GM23338 (cell line): ENCODE measurements around the gene TLR5. TPM values are rescaled to one million over a fixed set of nuclear protein-coding genes. Genes with fewer than 3 reads are reported as not detected.

Experiments
- ATAC-seq: fragments of 200-7000 bp; cut with Tn5 transposase; 3 replicates; pipeline ENCODE4 v1.9.1; 2020
- DNase-seq: peaks from one replicate; pipeline ENCODE4 v3.0.0-alpha.2; 2015; ENCODE audit warnings: low spot score
- H2AFZ ChIP-seq: fragments of 200-600 bp; sonication (generic); 2 replicates; pipeline ENCODE4 v1.8.0; 2016; ENCODE audit warnings: antibody characterized with exemption, mild to moderate bottlenecking, moderate library complexity
- H3F3A ChIP-seq: fragments of 200-600 bp; sonication (generic); replicated peaks from 2 replicates; pipeline ENCODE4 v1.8.0; 2017; ENCODE audit warnings: antibody characterized with exemption, mixed run types, low read depth
- H3K27ac ChIP-seq: fragments of 200-600 bp; sonication (generic); 2 replicates; pipeline ENCODE4 v1.6.1; 2016; ENCODE audit warnings: low read depth
- H3K27me3 ChIP-seq: fragments of 200-600 bp; sonication (generic); 2 replicates; pipeline ENCODE4 v1.8.0; 2016; ENCODE audit warnings: mild to moderate bottlenecking, mixed run types, moderate library complexity; ENCODE audit not compliant: insufficient read depth
- H3K36me3 ChIP-seq: fragments of 200-600 bp; sonication (generic); 2 replicates; pipeline ENCODE4 v1.8.0; 2016; ENCODE audit warnings: mild to moderate bottlenecking; ENCODE audit not compliant: insufficient read depth
- H3K4me1 ChIP-seq: fragments of 200-600 bp; sonication (generic); 2 replicates; pipeline ENCODE4 v1.8.0; 2016; ENCODE audit warnings: mild to moderate bottlenecking, moderate library complexity; ENCODE audit not compliant: insufficient read depth
- H3K4me2 ChIP-seq: fragments of 200-600 bp; sonication (generic); 2 replicates; pipeline ENCODE4 v1.7.1; 2017; ENCODE audit warnings: mixed run types
- H3K4me3 ChIP-seq: fragments of 200-600 bp; sonication (generic); 2 replicates; pipeline ENCODE4 v1.6.1; 2016; ENCODE audit warnings: mixed run types
- H3K79me2 ChIP-seq: fragments of 200-600 bp; sonication (generic); replicated peaks from 2 replicates; pipeline ENCODE4 v1.8.0; 2017; ENCODE audit warnings: mild to moderate bottlenecking; ENCODE audit not compliant: insufficient read depth
- H3K9me2 ChIP-seq: fragments of 200-600 bp; sonication (generic); 2 replicates; pipeline ENCODE4 v1.8.0; 2017; ENCODE audit not compliant: insufficient read depth
- H4K20me1 ChIP-seq: fragments of 200-600 bp; sonication (generic); replicated peaks from 2 replicates; pipeline ENCODE4 v1.8.0; 2017; ENCODE audit warnings: mild to moderate bottlenecking; ENCODE audit not compliant: insufficient read depth
- H3K27ac Mint-ChIP-seq: 2 replicates; pipeline ENCODE4 v1.8.0; 2020; ENCODE audit warnings: inconsistent platforms, mild to moderate bottlenecking, moderate library complexity, mixed read lengths
- H3K27me3 Mint-ChIP-seq: 3 replicates; pipeline ENCODE4 v1.8.0; 2022; ENCODE audit warnings: low read depth, mild to moderate bottlenecking, moderate library complexity, mixed read lengths, inconsistent platforms; ENCODE audit not compliant: insufficient read depth, poor library complexity
- H3K36me3 Mint-ChIP-seq: 3 replicates; pipeline ENCODE4 v1.8.0; 2021; ENCODE audit warnings: low read depth, mild to moderate bottlenecking, inconsistent platforms, moderate library complexity, mixed read lengths
- H3K4me1 Mint-ChIP-seq: 3 replicates; pipeline ENCODE4 v1.8.0; 2020; ENCODE audit warnings: mild to moderate bottlenecking, inconsistent platforms, mixed read lengths
- H3K4me3 Mint-ChIP-seq: 3 replicates; pipeline ENCODE4 v1.8.0; 2021; ENCODE audit warnings: moderate library complexity, mild to moderate bottlenecking, inconsistent platforms, mixed read lengths
- H3K9me3 Mint-ChIP-seq: 3 replicates; pipeline ENCODE4 v1.8.0; 2020; ENCODE audit warnings: moderate library complexity, mild to moderate bottlenecking, inconsistent platforms, mixed read lengths
- CREB1 ChIP-seq: fragments of 250-450 bp; sonication (Bioruptor Pico); IDR thresholded peaks from 2 replicates; pipeline ENCODE4 v1.5.0; 2020; ENCODE audit warnings: low read depth, mild to moderate bottlenecking, moderate library complexity
- CTCF ChIP-seq, 2 experiments: fragments of 200-600 bp in 1 of 2; sonication (generic) in 1 of 2; conservative IDR thresholded peaks; 2 replicates each; pipeline versions ENCODE4 v1.5.1 to v1.6.1; 2016 to 2017; ENCODE audit warnings: antibody characterized with exemption in 2 of 2, low read depth in 2 of 2, mild to moderate bottlenecking in 2 of 2, moderate library complexity in 1 of 2
- ETS1 ChIP-seq: IDR thresholded peaks from 2 replicates; pipeline ENCODE4 v1.6.1; 2016; ENCODE audit warnings: antibody characterized with exemption
- EZH2 ChIP-seq: fragments of 200-600 bp; sonication (generic); IDR thresholded peaks from one replicate; pipeline ENCODE4 v1.8.0; 2017; ENCODE audit warnings: antibody characterized with exemption, mild to moderate bottlenecking, low read depth; ENCODE audit not compliant: unreplicated experiment
- EZH2phosphoT487 ChIP-seq: fragments of 200-600 bp; sonication (generic); IDR thresholded peaks from one replicate; pipeline ENCODE4 v1.8.1; 2018; ENCODE audit warnings: antibody characterized with exemption; ENCODE audit not compliant: unreplicated experiment
- JUNB ChIP-seq: IDR thresholded peaks from one replicate; pipeline ENCODE4 v1.6.1; 2016; ENCODE audit warnings: antibody characterized with exemption; ENCODE audit not compliant: unreplicated experiment
- NANOG ChIP-seq: IDR thresholded peaks from 2 replicates; pipeline ENCODE4 v1.6.1; 2016; ENCODE audit warnings: antibody characterized with exemption, borderline replicate concordance
- POLR2AphosphoS5 ChIP-seq: IDR thresholded peaks from 2 replicates; pipeline ENCODE4 v1.6.1; 2016; ENCODE audit warnings: antibody characterized with exemption, low read depth
- REST ChIP-seq: IDR thresholded peaks from one replicate; pipeline ENCODE4 v1.6.1; 2018; ENCODE audit warnings: antibody characterized with exemption; ENCODE audit not compliant: unreplicated experiment
- STAT1 ChIP-seq: IDR thresholded peaks from one replicate; pipeline ENCODE4 v1.6.1; 2016; ENCODE audit warnings: antibody characterized with exemption; ENCODE audit not compliant: unreplicated experiment
- ZNF114 ChIP-seq: fragments of 250-450 bp; sonication (Bioruptor Pico); IDR thresholded peaks from 2 replicates; pipeline ENCODE4 v1.5.0; 2020; ENCODE audit warnings: mild to moderate bottlenecking, moderate library complexity
- ZNF331 ChIP-seq: fragments of 250-450 bp; sonication (Bioruptor Pico); IDR thresholded peaks from 2 replicates; pipeline ENCODE4 v1.5.0; 2020; ENCODE audit warnings: low read depth, mild to moderate bottlenecking, moderate library complexity
- ZNF462 ChIP-seq: fragments of 250-450 bp; sonication (Bioruptor Pico); IDR thresholded peaks from 2 replicates; pipeline ENCODE4 v1.5.0; 2020; ENCODE audit warnings: mild to moderate bottlenecking, moderate library complexity
- polyA plus RNA-seq: library from polyadenylated mRNA; unstranded; fragments of >200 nt; fragmentation: Nextera tagmentation; extraction: Ambion mirVana; gene quantifications from 2 replicates; pipeline ENCODE4 v1.2.1, GENCODE V29; 2016
- total RNA-seq: library from RNA; depleted of rRNA; stranded (reverse); fragments of >200 nt; shearing (Covaris generic); gene quantifications from 2 replicates; pipeline ENCODE4 v1.2.3, GENCODE V29; 2014

The TLR5 gene
- total and polyA plus RNA-seq, 2 experiments from 2014 or later: 0.10 to 0.39 TPM

- peaks cover 8% of the 10 kb centered on the region; the same call in 1 of the 2 replicates for H3K9me2 ChIP-seq
- H4K20me1 ChIP-seq: no peaks in the 10 kb centered on the region
- no peak for TF ChIP-seq CREB1 (CRISPR knock-in tag)
- no peak for TF ChIP-seq STAT1
- TF ChIP-seq CTCF (conservative IDR thresholded peaks at IDR 0.05; ENCODE audit: low read depth in 2 of 2): no peak
- TF ChIP-seq JUNB: no peak
- TF ChIP-seq POLR2AphosphoS5: no peak
- TF ChIP-seq ZNF462 (CRISPR knock-in tag): no peak
- TF ChIP-seq ZNF114 (CRISPR knock-in tag): no peak
- no peak for TF ChIP-seq ZNF331
- no peak for TF ChIP-seq EZH2
- no peak for TF ChIP-seq EZH2phosphoT487
- no peak for TF ChIP-seq REST
- no peak for TF ChIP-seq NANOG
- no peak for TF ChIP-seq ETS1
- H2AFZ ChIP-seq: no peak overlapping the region
- no peaks in the 10 kb centered on the region for H3F3A ChIP-seq
- H3K36me3 ChIP-seq: no peaks in the 10 kb centered on the region
- Mint-ChIP-seq H3K36me3 (no peaks in the 10 kb centered on the region), H3K27me3 (peaks cover 6% of the 10 kb centered on the region), H3K4me3 (no peak overlapping the region), H3K27ac (no peak overlapping the region), H3K4me1 (peaks cover 5% of the 10 kb centered on the region; the same call in 1 of the 3 replicates), H3K9me3 (no peaks in the 10 kb centered on the region)
- no peak for DNase-seq
- H3K4me1 ChIP-seq: no peaks in the 10 kb centered on the region
- no peaks in the 10 kb centered on the region for H3K27me3 ChIP-seq
- H3K4me3 ChIP-seq: no peak overlapping the region
- ATAC-seq: no peak
- no peak overlapping the region for H3K27ac ChIP-seq
- no peak overlapping the region for H3K4me2 ChIP-seq
- no peaks in the 10 kb centered on the region for H3K79me2 ChIP-seq
These were observed 13.3 kb upstream of the TLR5 start for GRCh38 chr1:223156343-223156742.
